Lower lobe of right lung (tissue), 2 donors: ENCODE measurements around the gene DCST2. TPM values are rescaled to one million over a fixed set of nuclear protein-coding genes. Genes with fewer than 3 reads are reported as not detected.

Experiments used
- ATAC-seq, 2 donors: fragments of 200-7000 bp; cut with Tn5 transposase; one replicate each; pipeline ENCODE4 v1.9.1; 2020 to 2022; ENCODE audit warnings: mild to moderate bottlenecking in 2 of 2, moderate library complexity in 2 of 2
- DNase-seq: peaks from one replicate; pipeline ENCODE4 v3.0.0-alpha.2; 2020
- H3K27ac ChIP-seq: fragments of 200-600 bp; one replicate; pipeline ENCODE4 v1.8.0; 2022
- H3K27me3 ChIP-seq: fragments of 200-600 bp; one replicate; pipeline ENCODE4 v1.8.0; 2022; ENCODE audit warnings: low read depth
- H3K36me3 ChIP-seq: fragments of 200-600 bp; one replicate; pipeline ENCODE4 v1.8.0; 2022; ENCODE audit warnings: mild to moderate bottlenecking
- H3K4me1 ChIP-seq: fragments of 200-600 bp; one replicate; pipeline ENCODE4 v1.8.0; 2022
- H3K4me3 ChIP-seq: fragments of 200-600 bp; one replicate; pipeline ENCODE4 v1.8.0; 2022; ENCODE audit warnings: mild to moderate bottlenecking
- H3K9me3 ChIP-seq: fragments of 200-600 bp; one replicate; pipeline ENCODE4 v1.8.0; 2022
- CTCF ChIP-seq: fragments of 200-600 bp; IDR thresholded peaks from one replicate; pipeline ENCODE4 v1.8.0; 2022; ENCODE audit warnings: antibody characterized with exemption, mild to moderate bottlenecking
- intact Hi-C: fragments of 100-400 bp; cut with DNase I; formaldehyde crosslinking; loops from one replicate; pipeline ENCODE4 v1.11.0; 2022
- total RNA-seq: library from RNA; stranded (reverse); fragmentation: NEBNext Ultra II Directional; extraction: Animal tissue kit (Norgen Biotek cat#: 25700); gene quantifications from one replicate; pipeline ENCODE4 v1.2.1, GENCODE V29; 2021
- donor health status: DM: no; HTN: yes; CAD: no; lungs with severe emphysema.

The DCST2 gene
- total RNA-seq, 1 donor from 2014 or later, result 1.4 TPM

- no peak for TF ChIP-seq CTCF
- Histone ChIP-seq H3K4me1 (peaks cover 89% of the 10 kb centered on the region), H3K9me3 (no peaks in the 10 kb centered on the region), H3K36me3 (peaks cover 31% of the 10 kb centered on the region), H3K27me3 (no peaks in the 10 kb centered on the region), H3K4me3 (no peak overlapping the region), H3K27ac (peak overlapping the region; percentile 76)
- intact Hi-C loops, result no loop called here
- no peak for DNase-seq
- no peak for ATAC-seq
Measured at GRCh38 chr1:155011437-155012025, 22.1 kb downstream of the DCST2 start.

GRCh38 chr1:155011004-155011416 is 22.6 kb downstream of the DCST2 start:
- TF ChIP-seq CTCF, result no peak
- Histone ChIP-seq H3K36me3 (peaks cover 26% of the 10 kb centered on the region), H3K4me3 (peak overlapping the region; percentile 49), H3K9me3 (no peaks in the 10 kb centered on the region), H3K27me3 (no peaks in the 10 kb centered on the region), H3K27ac (peak overlapping the region; percentile 76), H3K4me1 (peaks cover 89% of the 10 kb centered on the region)
- ATAC-seq, result no peak
- intact Hi-C loops, result no loop called here
- no peak for DNase-seq

- DNase-seq (no peak), ATAC-seq (no peak)
- Histone ChIP-seq H3K4me3 (peak overlapping the region; percentile 49), H3K27me3 (no peaks in the 10 kb centered on the region), H3K4me1 (peaks cover 89% of the 10 kb centered on the region), H3K27ac (peak overlapping the region; percentile 76), H3K9me3 (no peaks in the 10 kb centered on the region), H3K36me3 (peaks cover 20% of the 10 kb centered on the region)
- TF ChIP-seq CTCF, result no peak
- intact Hi-C loops, result no loop called here
Measured at GRCh38 chr1:155010211-155010918, 23.2 kb downstream of the DCST2 start.

- Histone ChIP-seq H3K27me3 (no peaks in the 10 kb centered on the region), H3K4me3 (peak overlapping the region; percentile 49), H3K4me1 (peaks cover 93% of the 10 kb centered on the region), H3K9me3 (no peaks in the 10 kb centered on the region), H3K27ac (peak overlapping the region; percentile 76), H3K36me3 (peaks cover 13% of the 10 kb centered on the region)
- no peak for ATAC-seq
- no peak for TF ChIP-seq CTCF
- intact Hi-C loops, result no loop called here
- DNase-seq, result no peak
Measured at GRCh38 chr1:155009742-155010141, 23.8 kb downstream of the DCST2 start.

GRCh38 chr1:155009221-155009711 is 24.3 kb downstream of the DCST2 start:
- DNase-seq (no peak), ATAC-seq (no peak)
- Histone ChIP-seq H3K4me3 (peak overlapping the region; percentile 49), H3K36me3 (peaks cover 9% of the 10 kb centered on the region), H3K9me3 (no peaks in the 10 kb centered on the region), H3K27ac (peak overlapping the region; percentile 76), H3K27me3 (no peaks in the 10 kb centered on the region), H3K4me1 (peaks cover 97% of the 10 kb centered on the region)
- no peak for TF ChIP-seq CTCF
- intact Hi-C loops, result no loop called here
